Sigmoid colon (tissue), 4 donors: ENCODE data around the gene MRPL49.

Experiments used
- CTCF ChIP-seq, 4 experiments: fragments of 450-650 bp in 3 of 4; fragments of 200-600 bp in 1 of 4; IDR thresholded peaks; one replicate each; pipeline ENCODE4 v1.5.1; 2016 to 2019; ENCODE audit warnings: antibody characterized with exemption in 4 of 4, mild to moderate bottlenecking in 3 of 4, moderate library complexity in 2 of 4
- EP300 ChIP-seq, 4 donors: sonication (generic); formaldehyde crosslinking; IDR thresholded peaks; one replicate each; pipeline ENCODE4 v1.6.1; 2017; ENCODE audit warnings: antibody characterized with exemption in 4 of 4
- POLR2A ChIP-seq, 2 donors: fragments of 450-650 bp; IDR thresholded peaks; one replicate each; pipeline ENCODE4 v1.6.1; 2016; ENCODE audit warnings: antibody characterized with exemption in 2 of 2, mild to moderate bottlenecking in 2 of 2, moderate library complexity in 2 of 2
- POLR2AphosphoS5 ChIP-seq, 4 donors: sonication (generic); formaldehyde crosslinking; IDR thresholded peaks; one replicate each; pipeline ENCODE4 v1.6.1; 2017; ENCODE audit warnings: antibody characterized with exemption in 4 of 4

GRCh38 chr11:65163684-65164083 lies 41.6 kb downstream of the MRPL49 start:
- TF ChIP-seq CTCF (IDR thresholded peaks at IDR 0.05) = no peak
- TF ChIP-seq POLR2AphosphoS5 (IDR thresholded peaks at IDR 0.05) = no peak
- no peak for TF ChIP-seq POLR2A (IDR thresholded peaks at IDR 0.05)
- TF ChIP-seq EP300 (IDR thresholded peaks at IDR 0.05) = no peak
